T-helper 1 cell treated with Interleukin-12 subunit alpha and Interleukin-12 subunit beta and Interleukin-4 antibody, amounts not matched to agents 30 ng/mL and 1 ng/mL, for 36 hours (primary cell): Measurements from ENCODE around the gene CRACDL. TPM values are rescaled to one million over a fixed set of nuclear protein-coding genes. Genes with fewer than 3 reads are reported as not detected.

ENCODE experiments used
- intact Hi-C: fragments of 100-400 bp; cut with micrococcal nuclease; formaldehyde crosslinking; loops from one replicate; pipeline ENCODE4 v1.15.1; 2024
- total RNA-seq: library from RNA; stranded (reverse); gene quantifications from 2 replicates; pipeline ENCODE4 v1.2.3, GENCODE V29; 2022

The CRACDL gene
- total RNA-seq, 1 donor from 2014 or later: 0.98 TPM

DNA sequence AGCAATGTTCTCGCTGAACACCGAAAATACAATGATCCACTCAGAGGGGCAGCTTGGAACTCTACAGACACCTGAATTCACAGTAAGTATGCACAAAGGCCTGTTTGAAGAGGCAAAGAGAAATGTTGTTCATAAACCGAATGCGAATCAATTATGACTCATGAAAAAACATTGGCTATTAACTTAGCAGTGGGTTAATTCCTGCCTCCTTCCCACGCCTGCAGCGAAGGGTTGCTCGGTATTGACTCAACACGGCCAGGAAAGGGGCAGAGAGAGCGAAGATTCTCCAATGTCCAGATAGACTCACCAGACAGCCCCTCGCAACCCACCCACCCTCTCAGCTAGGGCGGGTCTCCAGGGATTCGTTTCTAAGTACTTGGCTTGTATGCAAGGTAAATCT, 9.4 kb downstream of the CRACDL start:
- intact Hi-C loops: no loop called here

GRCh38 chr2:98924910-98925309, 11.1 kb downstream of the CRACDL start:
- intact Hi-C loops: no loop called here

DNA sequence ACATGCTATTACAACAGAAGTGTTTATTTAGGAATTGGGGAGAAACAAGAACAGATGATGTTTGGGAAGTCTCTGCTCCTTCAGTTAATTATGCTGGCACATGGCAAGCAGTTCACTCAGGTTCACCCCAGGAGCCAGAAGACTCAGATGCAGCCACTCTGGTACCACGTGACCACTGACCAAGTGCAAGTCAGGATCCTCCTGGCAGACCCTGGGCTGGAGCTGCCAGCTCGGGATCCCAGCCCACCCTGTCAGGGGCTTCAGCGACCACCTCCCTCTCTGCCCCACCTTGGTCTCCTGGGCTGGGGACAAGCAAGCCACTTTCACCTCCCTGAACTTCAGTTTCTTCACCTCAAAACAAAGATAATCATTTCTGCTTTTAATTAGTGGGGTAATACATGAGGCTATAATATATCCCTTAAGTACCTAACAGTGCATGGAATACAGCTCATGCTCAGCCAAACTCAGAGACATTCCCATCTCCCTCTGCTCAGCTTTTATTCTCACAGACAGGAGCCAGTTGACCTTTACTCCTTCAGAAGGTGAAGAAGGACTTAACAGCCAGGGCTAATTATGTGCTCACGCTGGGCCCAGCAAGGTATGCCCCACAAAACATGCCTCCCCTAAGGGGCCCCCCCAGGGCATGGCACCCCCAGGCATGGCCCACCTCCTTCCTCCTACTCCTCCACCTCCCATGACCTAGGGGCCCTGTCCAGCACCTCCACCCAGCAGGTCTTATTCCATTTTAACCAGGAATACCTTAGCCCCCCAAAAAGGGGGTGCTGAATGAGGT, 11.8 kb downstream of the CRACDL start:
- intact Hi-C loops: no loop called here

GRCh38 chr2:98923244-98923940, 12.6 kb downstream of the CRACDL start:
- intact Hi-C loops: no loop called here

DNA sequence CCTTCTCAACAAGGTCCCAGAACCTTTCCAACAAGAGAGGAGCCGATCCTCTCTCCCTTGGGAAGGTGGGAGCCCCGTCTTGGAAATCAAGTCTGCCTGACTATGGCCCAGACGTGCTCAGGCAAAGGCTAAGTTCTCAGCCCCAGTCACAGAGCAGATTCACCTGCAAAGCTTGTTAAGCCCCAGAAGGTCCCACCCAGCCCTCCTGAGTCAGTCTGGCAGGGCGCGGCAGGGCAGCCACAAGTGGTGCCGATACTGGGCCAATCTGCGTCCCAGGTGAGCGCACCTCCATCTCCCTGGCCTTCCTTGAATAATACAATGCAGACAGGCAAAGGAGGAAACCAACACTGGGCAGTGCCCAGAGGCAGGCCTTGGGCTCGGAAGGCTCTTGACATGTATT, 15.0 kb downstream of the CRACDL start:
- intact Hi-C loops: no loop called here

DNA sequence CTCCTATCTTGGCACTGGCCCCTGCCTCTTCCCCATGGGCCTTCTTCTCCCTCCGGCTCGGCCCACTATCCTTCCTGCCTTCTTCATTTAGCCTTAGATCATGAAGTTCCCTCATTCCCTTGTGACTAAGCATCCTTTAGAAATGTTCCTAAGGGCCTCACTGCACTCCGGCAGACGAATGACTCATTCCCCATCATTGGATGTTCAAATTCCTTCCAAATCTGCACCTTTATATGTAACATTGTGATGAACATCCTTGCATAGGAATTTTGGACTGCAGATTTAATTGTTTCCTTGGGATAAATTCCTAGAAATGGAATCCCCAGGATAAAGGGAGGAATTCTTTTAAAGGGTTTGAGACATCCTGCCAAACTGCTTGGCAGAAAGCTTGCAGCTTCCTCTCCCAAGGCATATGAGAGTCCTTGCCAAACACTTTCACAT, 19.0 kb downstream of the CRACDL start:
- intact Hi-C loops: no loop called here

GRCh38 chr2:98915751-98916358, 20.2 kb downstream of the CRACDL start:
- intact Hi-C loops: no loop called here

DNA sequence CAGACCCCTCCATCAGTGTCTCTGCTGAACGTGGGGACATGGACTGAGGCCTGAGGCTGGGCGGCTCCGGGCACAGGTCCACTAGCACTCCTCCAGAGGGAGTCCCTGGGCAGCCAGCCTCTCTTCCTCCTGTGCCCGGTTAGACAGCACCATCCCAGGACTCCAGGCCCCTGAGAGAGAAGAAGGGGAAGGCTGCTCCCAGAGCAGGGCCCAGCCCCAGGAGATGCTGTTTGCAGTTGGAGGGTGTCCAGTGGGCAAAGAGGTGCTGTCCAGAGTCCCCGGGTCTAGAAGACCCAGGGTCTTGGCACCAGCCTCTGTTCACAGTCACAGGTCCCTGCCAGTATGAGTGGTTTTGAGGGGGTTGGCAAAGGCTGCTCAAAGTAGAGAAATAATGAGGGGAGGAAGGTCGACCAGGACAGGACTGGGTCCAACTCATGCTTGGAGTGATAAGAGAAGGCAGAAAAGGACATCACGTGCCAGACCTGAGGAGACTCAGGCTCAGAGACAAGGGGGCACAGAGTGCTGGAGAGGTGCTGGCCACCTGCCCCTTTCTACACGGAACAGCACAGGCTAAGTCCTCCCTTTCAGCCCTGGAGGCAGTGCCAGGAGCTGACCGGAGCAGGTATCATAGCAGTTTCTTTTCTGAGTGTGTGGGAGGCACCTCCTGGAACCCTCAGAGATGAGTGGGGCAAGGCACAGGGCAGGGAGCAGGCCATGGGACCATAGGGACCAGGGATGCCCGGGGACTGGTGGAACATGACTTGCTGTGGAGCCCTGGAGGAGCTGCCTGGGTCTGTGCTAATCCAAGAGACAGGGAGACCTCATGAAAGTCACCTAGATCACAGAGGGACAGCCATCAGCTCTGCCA, 21.1 kb downstream of the CRACDL start:
- intact Hi-C loops: no loop called here

DNA sequence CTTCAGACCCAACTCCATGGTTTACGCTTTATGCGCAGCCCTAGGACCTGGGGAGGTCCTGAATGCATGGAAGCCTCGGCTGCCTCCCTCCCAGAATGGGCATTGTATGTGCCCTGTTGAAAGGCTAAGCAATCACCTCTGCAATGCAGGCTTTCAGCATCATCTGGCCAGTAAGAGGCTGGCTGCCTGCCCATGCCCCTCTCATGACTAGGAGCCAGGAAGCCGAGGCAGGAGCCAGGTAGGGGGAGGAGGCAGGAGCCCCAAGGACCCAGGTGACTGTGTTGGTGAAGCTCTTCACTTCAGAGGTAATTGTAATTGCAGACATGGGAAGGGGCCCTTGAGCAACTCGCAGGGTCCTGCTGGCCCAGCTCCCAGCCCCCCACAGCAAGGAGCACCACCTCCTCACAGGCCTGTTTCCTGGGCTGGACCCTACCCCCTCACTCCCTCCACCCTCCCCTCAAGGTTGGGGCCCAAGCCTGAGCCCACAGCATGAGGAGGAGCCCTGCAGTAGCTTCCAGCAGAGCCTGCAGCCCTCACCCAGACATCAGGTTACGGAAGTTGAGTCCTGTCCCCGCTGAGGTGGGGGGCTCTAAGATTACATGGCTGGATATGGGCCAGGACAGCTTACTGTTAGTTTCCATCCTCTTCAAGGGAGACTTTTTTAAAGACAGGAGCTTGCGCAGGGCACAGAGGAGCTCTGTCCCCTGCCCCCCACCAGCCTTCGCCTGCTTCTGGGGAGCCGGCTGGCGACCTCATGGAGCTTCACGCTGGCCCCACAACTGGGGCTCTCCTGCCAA, 21.9 kb downstream of the CRACDL start:
- intact Hi-C loops: no loop called here

- intact Hi-C loops: no loop called here
Measured at GRCh38 chr2:98912957-98913915, 22.8 kb downstream of the CRACDL start.

- intact Hi-C loops: no loop called here
Measured at GRCh38 chr2:98912221-98912851, 23.7 kb downstream of the CRACDL start.

- intact Hi-C loops: no loop called here
Measured at GRCh38 chr2:98911376-98912154, 24.5 kb downstream of the CRACDL start.

DNA sequence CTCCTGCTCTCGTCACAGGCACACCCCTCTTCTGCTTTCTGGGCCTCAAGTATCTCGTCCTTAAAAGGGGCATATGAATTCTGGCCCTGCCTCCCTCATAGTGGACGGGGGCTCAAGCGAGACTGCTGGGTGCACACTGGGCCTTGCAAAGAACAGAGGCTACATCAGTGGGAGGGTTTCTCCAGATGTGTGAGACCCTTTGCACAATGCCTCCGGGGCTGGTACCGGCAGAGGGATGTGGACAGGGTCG, 25.0 kb downstream of the CRACDL start:
- intact Hi-C loops: no loop called here

- intact Hi-C loops: no loop called here
Measured at GRCh38 chr2:98910349-98911125, 25.5 kb downstream of the CRACDL start.

- intact Hi-C loops: no loop called here
Measured at GRCh38 chr2:98909317-98910211, 26.5 kb downstream of the CRACDL start.

DNA sequence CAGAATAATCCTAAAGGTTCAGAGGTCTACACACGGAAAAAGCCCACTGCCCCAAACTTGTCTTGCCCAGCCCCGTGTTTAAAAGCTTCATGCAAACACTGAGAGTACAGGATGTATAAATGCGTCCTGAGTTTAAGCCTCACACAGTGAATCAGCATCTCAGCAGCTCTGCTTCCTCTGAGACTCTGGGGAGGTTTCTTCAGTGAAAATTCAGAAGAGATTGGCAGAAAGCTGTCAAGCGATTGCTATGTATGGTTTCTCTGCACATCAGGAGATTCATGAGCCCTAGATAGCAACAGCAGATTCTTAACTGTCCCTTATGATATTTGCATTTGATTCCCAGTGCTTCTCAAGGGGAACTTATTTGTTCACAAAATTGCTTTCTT, 27.1 kb downstream of the CRACDL start:
- intact Hi-C loops: no loop called here
